OCI-LY3 (cell line): ENCODE measurements around the gene PKHD1.

Experiments
- H2AFZ ChIP-seq: fragments of 200-600, 300-600 bp; shearing (Covaris generic); 2 replicates; pipeline ENCODE4 v1.6.0; 2014; ENCODE audit warnings: antibody characterized with exemption, low read depth, low read length
- H3K27ac ChIP-seq: fragments of 200-600, 300-600 bp; sonication (generic); 2 replicates; pipeline ENCODE4 v1.5.1; 2014; ENCODE audit warnings: mild to moderate bottlenecking, low read length, moderate library complexity, mixed read lengths
- H3K27me3 ChIP-seq: fragments of 200-600, 300-600 bp; sonication (generic); 2 replicates; pipeline ENCODE4 v1.6.1; 2014; ENCODE audit warnings: low read depth, low read length, mixed read lengths
- H3K36me3 ChIP-seq: fragments of 200-600, 300-600 bp; sonication (generic); replicated peaks from 2 replicates; pipeline ENCODE3; 2014; ENCODE audit warnings: low read depth, low read length, mixed read lengths
- H3K4me1 ChIP-seq: fragments of 300-600, 200-600 bp; sonication (generic); 2 replicates; pipeline ENCODE4 v1.6.1; 2014; ENCODE audit warnings: low read length, mixed read lengths
- H3K4me2 ChIP-seq: fragments of 200-600, 300-600 bp; sonication (generic); 2 replicates; pipeline ENCODE4 v1.6.1; 2014; ENCODE audit warnings: low read length, mixed read lengths
- H3K4me3 ChIP-seq: fragments of 300-600, 200-600 bp; sonication (generic); 2 replicates; pipeline ENCODE4 v1.5.1; 2014; ENCODE audit warnings: antibody characterized with exemption, mild to moderate bottlenecking, low read length, moderate library complexity
- H3K79me2 ChIP-seq: fragments of 300-600, 200-600 bp; shearing (Covaris generic); 2 replicates; pipeline ENCODE4 v1.6.1; 2014; ENCODE audit warnings: mild to moderate bottlenecking, low read length, mixed read lengths
- H3K9ac ChIP-seq: fragments of 300-600, 200-600 bp; shearing (Covaris generic); 2 replicates; pipeline ENCODE4 v1.6.0; 2014; ENCODE audit warnings: mild to moderate bottlenecking, low read length, moderate library complexity
- H3K9me3 ChIP-seq: fragments of 200-600, 300-600 bp; shearing (Covaris generic); 2 replicates; pipeline ENCODE4 v1.6.1; 2014; ENCODE audit warnings: low read length, mixed read lengths; ENCODE audit not compliant: insufficient read depth
- H4K20me1 ChIP-seq: fragments of 200-600, 300-600 bp; sonication (generic); 2 replicates; pipeline ENCODE4 v1.6.1; 2016; ENCODE audit warnings: low read length, mixed read lengths; ENCODE audit not compliant: insufficient read depth
- EZH2phosphoT487 ChIP-seq: fragments of 200-600 bp; shearing (Covaris generic); IDR thresholded peaks from 2 replicates; pipeline ENCODE4 v1.6.1; 2018; ENCODE audit warnings: antibody characterized with exemption, mixed run types, low read depth
- TF ChIP-seq, protein P1 (sequence below): fragments of 200-600, 300-600 bp; sonication (generic); IDR thresholded peaks from 2 replicates; pipeline ENCODE4 v1.5.1; 2014; ENCODE audit warnings: antibody characterized with exemption, low read length, low read depth

The PKHD1 gene

DNA sequence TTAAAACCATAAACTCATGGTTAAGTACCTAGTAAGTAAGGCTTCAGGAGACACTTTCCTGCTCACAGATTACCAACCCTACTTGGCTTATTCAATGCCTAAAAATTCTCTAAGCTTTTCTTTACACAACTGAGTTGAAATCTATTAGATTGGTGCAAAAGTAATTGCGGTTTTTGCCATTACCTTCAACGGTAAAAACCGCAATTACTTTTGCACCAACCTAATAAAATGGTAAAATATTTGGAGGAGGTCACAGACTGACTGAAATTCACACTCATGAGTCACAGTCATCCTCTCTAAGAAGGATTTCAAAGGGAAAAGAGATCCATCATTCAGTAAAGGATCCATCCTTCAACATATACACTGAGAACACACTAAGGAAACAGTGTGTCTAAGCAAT, 25.9 kb downstream of the PKHD1 start:
- Histone ChIP-seq H3K27ac (no peak overlapping the region), H3K4me3 (no peak overlapping the region), H3K4me2 (no peak overlapping the region), H4K20me1 (no peaks in the 10 kb centered on the region), H3K9me3 (no peaks in the 10 kb centered on the region), H2AFZ (no peak overlapping the region), H3K36me3 (no peaks in the 10 kb centered on the region), H3K4me1 (peaks cover 18% of the 10 kb centered on the region), H3K79me2 (no peaks in the 10 kb centered on the region), H3K9ac (no peak overlapping the region), H3K27me3 (peaks cover 16% of the 10 kb centered on the region)
- TF ChIP-seq, protein P1, sequence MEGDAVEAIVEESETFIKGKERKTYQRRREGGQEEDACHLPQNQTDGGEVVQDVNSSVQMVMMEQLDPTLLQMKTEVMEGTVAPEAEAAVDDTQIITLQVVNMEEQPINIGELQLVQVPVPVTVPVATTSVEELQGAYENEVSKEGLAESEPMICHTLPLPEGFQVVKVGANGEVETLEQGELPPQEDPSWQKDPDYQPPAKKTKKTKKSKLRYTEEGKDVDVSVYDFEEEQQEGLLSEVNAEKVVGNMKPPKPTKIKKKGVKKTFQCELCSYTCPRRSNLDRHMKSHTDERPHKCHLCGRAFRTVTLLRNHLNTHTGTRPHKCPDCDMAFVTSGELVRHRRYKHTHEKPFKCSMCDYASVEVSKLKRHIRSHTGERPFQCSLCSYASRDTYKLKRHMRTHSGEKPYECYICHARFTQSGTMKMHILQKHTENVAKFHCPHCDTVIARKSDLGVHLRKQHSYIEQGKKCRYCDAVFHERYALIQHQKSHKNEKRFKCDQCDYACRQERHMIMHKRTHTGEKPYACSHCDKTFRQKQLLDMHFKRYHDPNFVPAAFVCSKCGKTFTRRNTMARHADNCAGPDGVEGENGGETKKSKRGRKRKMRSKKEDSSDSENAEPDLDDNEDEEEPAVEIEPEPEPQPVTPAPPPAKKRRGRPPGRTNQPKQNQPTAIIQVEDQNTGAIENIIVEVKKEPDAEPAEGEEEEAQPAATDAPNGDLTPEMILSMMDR, result no peak
- no peak for TF ChIP-seq EZH2phosphoT487

DNA sequence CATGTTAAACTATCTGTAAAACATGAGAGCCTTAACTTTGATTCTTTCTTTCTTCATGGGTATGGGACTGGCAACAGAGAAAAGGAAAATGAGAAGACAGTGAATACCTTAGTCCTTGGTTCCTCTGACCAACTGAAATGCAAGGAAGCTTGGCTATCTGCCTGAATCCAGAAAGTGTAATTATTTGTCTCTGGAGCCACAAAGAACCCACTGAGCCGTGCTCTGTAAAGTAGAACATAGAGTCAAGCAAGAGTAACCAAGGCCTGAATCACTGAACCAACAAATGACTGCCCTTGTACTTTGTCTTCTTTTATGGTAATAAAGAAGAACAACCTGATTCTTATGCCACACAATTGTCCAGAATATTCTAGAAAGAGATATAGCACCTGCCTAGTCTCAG, 27.6 kb downstream of the PKHD1 start:
- H3K4me2 ChIP-seq, result no peak overlapping the region
- H3K79me2 ChIP-seq, result no peaks in the 10 kb centered on the region
- H3K27me3 ChIP-seq, result peaks cover 31% of the 10 kb centered on the region
- peaks cover 11% of the 10 kb centered on the region for H3K4me1 ChIP-seq
- no peaks in the 10 kb centered on the region for H3K9me3 ChIP-seq
- TF ChIP-seq, protein P1, result no peak
- no peak overlapping the region for H2AFZ ChIP-seq
- H4K20me1 ChIP-seq, result no peaks in the 10 kb centered on the region
- H3K9ac ChIP-seq, result no peak overlapping the region
- H3K36me3 ChIP-seq, result no peaks in the 10 kb centered on the region
- H3K27ac ChIP-seq, result no peak overlapping the region
- no peak overlapping the region for H3K4me3 ChIP-seq

DNA sequence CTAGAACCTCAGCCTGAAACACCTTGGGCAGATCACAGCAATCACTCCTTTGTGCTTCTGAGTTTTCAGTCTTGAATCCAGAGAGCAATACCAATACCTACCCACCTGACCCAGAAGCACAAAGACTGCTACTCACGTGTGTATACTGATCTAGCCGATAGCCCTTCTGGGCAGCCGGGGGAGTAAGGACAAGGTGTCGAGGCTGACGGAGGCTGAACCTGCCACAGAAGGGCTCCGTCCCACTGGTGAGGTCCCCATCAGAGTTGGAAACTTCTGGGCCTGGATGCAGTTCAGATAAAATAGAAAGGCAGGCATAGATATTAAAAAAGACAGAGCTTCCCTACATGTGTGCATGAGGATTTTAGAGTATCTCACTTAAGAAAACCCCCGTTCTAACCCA, 32.0 kb downstream of the PKHD1 start:
- TF ChIP-seq, protein P1, result no peak
- TF ChIP-seq EZH2phosphoT487, result no peak
- Histone ChIP-seq H3K9me3 (no peaks in the 10 kb centered on the region), H3K27ac (no peak overlapping the region), H3K79me2 (no peaks in the 10 kb centered on the region), H3K4me1 (no peaks in the 10 kb centered on the region), H2AFZ (no peak overlapping the region), H3K4me3 (no peak overlapping the region), H3K27me3 (peaks cover 57% of the 10 kb centered on the region), H4K20me1 (no peaks in the 10 kb centered on the region), H3K4me2 (no peak overlapping the region), H3K9ac (no peak overlapping the region), H3K36me3 (no peaks in the 10 kb centered on the region)

DNA sequence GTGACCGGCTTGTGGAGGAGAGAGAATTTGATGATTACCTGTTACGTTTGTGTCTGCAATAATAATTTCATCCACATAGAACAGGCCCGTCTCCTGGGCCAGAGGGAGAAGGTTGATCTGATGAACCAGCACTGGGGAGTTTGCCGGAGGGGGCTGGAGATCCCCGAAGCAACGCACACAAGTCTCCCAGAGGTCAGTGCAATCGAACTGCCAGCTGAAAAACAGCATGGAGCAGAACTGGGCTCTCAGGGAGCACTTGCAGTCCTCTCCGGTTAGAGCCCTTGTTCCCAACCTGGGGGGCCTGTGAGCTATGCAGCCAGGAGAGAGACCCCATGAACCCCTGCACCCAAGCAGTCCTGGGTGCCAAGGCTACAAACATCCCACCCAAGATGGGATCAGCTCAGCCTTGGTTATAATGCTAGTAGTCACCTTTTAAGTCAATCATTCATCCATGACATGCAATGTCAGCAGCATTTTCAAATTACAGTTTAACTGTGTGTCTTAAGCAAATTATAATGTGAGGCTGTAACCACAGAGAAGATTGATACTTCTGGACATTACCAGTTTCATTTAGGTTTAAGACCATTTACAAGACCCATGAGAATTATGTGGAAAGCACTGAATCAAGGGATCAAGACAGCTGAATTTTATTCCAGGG, 34.2 kb downstream of the PKHD1 start:
- TF ChIP-seq, protein P1, result no peak
- TF ChIP-seq EZH2phosphoT487, result no peak
- no peaks in the 10 kb centered on the region for H4K20me1 ChIP-seq
- H3K4me3 ChIP-seq, result no peak overlapping the region
- H3K4me2 ChIP-seq, result no peak overlapping the region
- H3K9ac ChIP-seq, result no peak overlapping the region
- peaks cover 16% of the 10 kb centered on the region for H3K4me1 ChIP-seq
- H3K27me3 ChIP-seq, result peaks cover 64% of the 10 kb centered on the region
- H3K79me2 ChIP-seq, result no peaks in the 10 kb centered on the region
- H3K9me3 ChIP-seq, result no peaks in the 10 kb centered on the region
- no peak overlapping the region for H2AFZ ChIP-seq
- no peak overlapping the region for H3K27ac ChIP-seq
- H3K36me3 ChIP-seq, result no peaks in the 10 kb centered on the region
